Naive thymus-derived CD4-positive, alpha-beta T cell (primary cell): ENCODE data around the gene MANF. TPM values are rescaled to one million over a fixed set of nuclear protein-coding genes. Genes with fewer than 3 reads are reported as not detected.
"Not testable (repeated sequence)": the region's sequence is repeated elsewhere in the genome, so short reads cannot be mapped to it uniquely, and the experiment has no call there.

Experiments used
- ATAC-seq: fragments of 150-1000 bp; cut with Tn5 transposase; 2 replicates; pipeline ENCODE4 v1.10.0; 2021; ENCODE audit warnings: mild to moderate bottlenecking, moderate library complexity
- CTCF ChIA-PET: fragments of 350-600 bp; sonication (Branson Sonifier 250); formaldehyde crosslinking; loops from one replicate; lab custom pipeline; 2021; ENCODE audit warnings: antibody characterized with exemption; lab: Charles Lee
- POLR2A ChIA-PET: fragments of 350-600 bp; sonication (Branson Sonifier 250); formaldehyde crosslinking; loops from one replicate; lab custom pipeline; 2021; ENCODE audit warnings: antibody characterized with exemption, inconsistent platforms; lab: Charles Lee
- DNase-seq, 9 donors: peaks; one replicate each; pipeline versions ENCODE4 v3.0.0 to v3.0.0-alpha.2; 2020 to 2022; ENCODE audit warnings: mixed read lengths in 1 of 9
- H3K27ac ChIP-seq: one replicate; pipeline ENCODE4 v1.7.0; 2013; ENCODE audit warnings: mild to moderate bottlenecking, low read depth, low read length, moderate library complexity
- H3K27me3 ChIP-seq, 2 donors: one replicate each; pipeline ENCODE4 v1.7.0; 2013; ENCODE audit warnings: low read length in 2 of 2, mild to moderate bottlenecking in 2 of 2, moderate library complexity in 2 of 2; ENCODE audit not compliant: control insufficient read depth in 2 of 2, insufficient read depth in 2 of 2
- H3K36me3 ChIP-seq, 3 experiments: 1 replicate in 2 of 3; 2 replicates in 1 of 3; pipeline ENCODE4 v1.7.0; 2013; ENCODE audit warnings: low read length in 3 of 3, mild to moderate bottlenecking in 3 of 3, moderate library complexity in 1 of 3; ENCODE audit not compliant: insufficient read depth in 3 of 3, control insufficient read depth in 2 of 3
- H3K4me1 ChIP-seq, 2 donors: one replicate each; pipeline ENCODE4 v1.7.0; 2013; ENCODE audit warnings: low read length in 2 of 2, mild to moderate bottlenecking in 2 of 2, moderate library complexity in 1 of 2; ENCODE audit not compliant: control insufficient read depth in 2 of 2, insufficient read depth in 2 of 2
- H3K4me3 ChIP-seq: 2 replicates; pipeline ENCODE4 v1.7.0; 2013; ENCODE audit warnings: mild to moderate bottlenecking, low read length
- H3K9me3 ChIP-seq, 3 experiments: 1 replicate in 2 of 3; 2 replicates in 1 of 3; pipeline ENCODE4 v1.7.0; 2013; ENCODE audit warnings: low read length in 3 of 3; ENCODE audit not compliant: control insufficient read depth in 2 of 3
- H3K27ac Mint-ChIP-seq, 9 donors: one replicate each; pipeline ENCODE4 v1.8.0; 2020 to 2022; ENCODE audit warnings: mixed read lengths in 9 of 9, mild to moderate bottlenecking in 8 of 9, moderate library complexity in 5 of 9, inconsistent platforms in 2 of 9
- H3K27me3 Mint-ChIP-seq, 5 donors: one replicate each; pipeline ENCODE4 v1.8.0; 2021 to 2022; ENCODE audit warnings: mixed read lengths in 5 of 5, mild to moderate bottlenecking in 1 of 5
- H3K36me3 Mint-ChIP-seq, 5 donors: one replicate each; pipeline ENCODE4 v1.8.0; 2020 to 2022; ENCODE audit warnings: mixed read lengths in 5 of 5, mild to moderate bottlenecking in 3 of 5, inconsistent platforms in 1 of 5
- H3K4me1 Mint-ChIP-seq, 7 donors: one replicate each; pipeline ENCODE4 v1.8.0; 2020 to 2022; ENCODE audit warnings: mixed read lengths in 7 of 7, mild to moderate bottlenecking in 3 of 7, inconsistent platforms in 1 of 7
- H3K4me3 Mint-ChIP-seq, 10 donors: one replicate each; pipeline ENCODE4 v1.8.0; 2020 to 2022; ENCODE audit warnings: mild to moderate bottlenecking in 10 of 10, mixed read lengths in 10 of 10, moderate library complexity in 6 of 10, inconsistent platforms in 2 of 10
- H3K9me3 Mint-ChIP-seq, 11 donors: one replicate each; pipeline ENCODE4 v1.8.0; 2020 to 2022; ENCODE audit warnings: mixed read lengths in 11 of 11, mild to moderate bottlenecking in 4 of 11, inconsistent platforms in 1 of 11, moderate library complexity in 1 of 11
- intact Hi-C, 2 donors: fragments of 100-400 bp; cut with micrococcal nuclease; formaldehyde crosslinking; loops; one replicate each; pipeline ENCODE4 v1.15.1; 2023
- polyA plus RNA-seq, 2 donors: library from polyadenylated mRNA; unstranded; fragments of 300-500 nt; fragmentation: Illumina TruSeq; gene quantifications; one replicate each; pipeline ENCODE4 v1.2.3, GENCODE V29; 2021
- total RNA-seq, 6 experiments: library from RNA in 5 of 6; stranded (reverse) in 5 of 6; gene quantifications; 1 replicate in 5 of 6; 2 replicates in 1 of 6; pipeline ENCODE4 v1.2.3 and lab custom pipeline; 2021 to 2026

Gene MANF
- total and polyA plus RNA-seq, 7 experiments from 2014 or later, result 28.2 to 182 (median 48.4) TPM

DNA sequence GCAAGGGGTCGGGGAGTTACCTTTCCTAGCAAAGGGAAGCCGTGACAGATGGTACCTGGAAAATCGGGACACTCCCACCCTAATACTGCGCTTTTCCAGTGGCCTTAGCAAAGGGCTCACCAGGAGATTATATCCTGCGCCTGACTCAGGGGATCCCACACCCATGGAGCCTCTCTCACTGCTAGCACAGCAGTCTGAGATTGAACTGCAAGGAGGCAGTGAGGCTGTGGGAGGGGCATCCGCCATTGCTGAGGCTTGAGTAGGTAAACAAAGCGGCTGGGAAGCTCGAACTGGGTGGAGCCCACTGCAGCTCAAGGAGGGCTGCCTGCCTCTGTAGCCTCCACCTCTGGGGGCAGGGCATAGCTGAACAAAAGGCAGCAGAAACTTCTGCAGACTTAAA lies 16.8 kb upstream of the MANF start:
- H3K36me3 ChIP-seq, intact Hi-C loops, H3K27ac ChIP-seq, DNase-seq, H3K4me1 Mint-ChIP-seq, H3K27me3 ChIP-seq, H3K27ac Mint-ChIP-seq, ATAC-seq, H3K36me3 Mint-ChIP-seq, H3K4me3 Mint-ChIP-seq, H3K4me3 ChIP-seq, CTCF ChIA-PET, H3K9me3 ChIP-seq, H3K4me1 ChIP-seq: not testable (repeated sequence)
- Mint-ChIP-seq H3K9me3 (peaks cover 0 to 13% (median 0%) of the 10 kb centered on the region in 11 donors), H3K27me3 (peaks cover 0 to 16% (median 4%) of the 10 kb centered on the region in 5 donors)
- POLR2A ChIA-PET, result interaction anchor here (1.0 kb wide), 1 partner anchor 19 kb away, joined by 4 read pairs; no protein-coding TSS in a partner anchor

DNA sequence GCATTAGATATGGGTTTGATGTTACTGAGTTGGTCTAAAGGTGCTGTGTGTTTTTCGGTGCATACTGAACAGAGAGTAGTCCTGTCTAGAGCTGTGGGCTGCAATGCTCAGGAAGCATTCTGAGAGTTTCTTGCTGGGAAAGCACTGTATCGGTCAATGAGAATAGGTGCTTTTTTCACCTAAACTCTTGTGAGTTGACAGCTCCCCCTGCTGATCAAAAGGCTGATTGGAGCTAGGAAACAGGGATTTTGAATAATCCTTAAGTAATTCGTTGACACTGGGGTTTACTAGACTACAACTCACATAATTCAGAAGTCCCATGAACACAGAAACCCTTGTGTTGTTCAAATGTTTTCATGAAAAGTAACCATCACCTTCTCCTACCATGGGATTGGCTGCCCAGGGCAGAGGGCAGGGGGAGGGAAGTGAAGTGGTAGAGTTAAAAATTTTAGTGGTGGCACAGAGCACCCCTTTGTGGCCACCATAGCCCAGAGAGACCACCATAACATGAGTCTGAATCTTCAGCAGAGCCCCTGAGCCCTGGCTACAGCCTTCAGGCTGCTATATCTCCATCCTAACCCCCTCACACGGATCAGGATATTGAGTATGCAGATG lies 13.0 kb upstream of the MANF start:
- peaks cover 0 to 4% (median 3%) of the 10 kb centered on the region in 5 donors for H3K27me3 Mint-ChIP-seq

DNA sequence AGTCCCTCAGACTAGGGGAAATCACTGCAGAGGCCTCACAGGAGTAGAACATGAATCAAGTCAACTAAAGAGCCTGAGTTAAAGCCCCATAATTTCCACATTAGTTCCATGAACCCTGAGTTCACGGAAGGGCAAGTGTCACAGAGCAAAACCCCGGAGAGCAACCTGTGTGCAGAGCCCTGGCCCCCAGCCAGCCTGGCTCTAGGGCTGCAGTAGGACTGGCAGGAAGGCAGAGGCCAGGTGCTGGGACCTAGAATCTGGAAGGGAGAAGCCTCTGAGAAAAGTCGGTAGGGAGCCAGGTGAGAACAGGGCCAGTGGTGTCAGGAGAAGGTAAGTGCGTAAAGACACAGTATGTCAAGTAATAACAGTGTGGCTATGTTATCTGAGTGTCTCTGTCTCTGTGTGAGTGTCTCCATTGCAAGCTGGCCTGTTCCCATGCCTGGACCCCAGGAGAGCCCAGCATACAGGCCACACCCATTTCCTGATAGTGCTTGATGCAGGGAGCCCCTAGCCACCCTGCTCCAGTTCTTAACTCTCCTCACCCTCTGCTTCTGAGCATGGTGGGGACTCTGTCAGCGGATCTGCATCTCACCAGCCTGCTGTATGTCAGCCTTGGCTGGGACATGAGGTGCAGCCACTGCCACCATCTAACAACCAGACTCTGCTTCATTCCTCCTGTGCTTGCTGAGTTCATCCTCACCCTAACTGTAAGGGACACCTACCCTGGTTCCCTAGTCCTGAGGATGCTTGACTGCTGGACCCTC lies 11.3 kb upstream of the MANF start:
- H3K27me3 Mint-ChIP-seq, result peaks cover 0 to 4% (median 0%) of the 10 kb centered on the region in 5 donors
- intact Hi-C loops, result loop anchor here in 1 of 2 donors (2.0 kb wide), 1 partner anchor 699 kb away; the partner anchor contains the start of gene DOCK3
- no peak overlapping the region for H3K27ac ChIP-seq
- H3K36me3 ChIP-seq, result no peaks in the 10 kb centered on the region
- no peaks in the 10 kb centered on the region for H3K9me3 Mint-ChIP-seq
- peaks cover 0 to 3% of the 10 kb centered on the region in 2 donors for H3K4me1 ChIP-seq
- no peaks in the 10 kb centered on the region for H3K27me3 ChIP-seq
- no peak overlapping the region for H3K4me3 ChIP-seq
- H3K4me1 Mint-ChIP-seq, result peaks cover 3 to 22% (median 9%) of the 10 kb centered on the region in 7 donors
- no peaks in the 10 kb centered on the region for H3K9me3 ChIP-seq
- no peak for ATAC-seq
- CTCF ChIA-PET, result interaction anchor here (5.0 kb wide), 1 partner anchor 402 kb away, joined by 26 read pairs; no protein-coding TSS in a partner anchor
- DNase-seq, result no peak
- H3K4me3 Mint-ChIP-seq, result no peak overlapping the region
- POLR2A ChIA-PET, result no interaction called here
- H3K36me3 Mint-ChIP-seq, result no peaks in the 10 kb centered on the region
- H3K27ac Mint-ChIP-seq, result no peak overlapping the region

More for the DNA sequence above, 13.0 kb upstream of the MANF start:
- DNase-seq (peak in 8 of 9 donors; percentile 22 to 66 (median 49)), ATAC-seq (peak; percentile 50)
- Mint-ChIP-seq H3K4me1 (peaks cover 0 to 7% (median 5%) of the 10 kb centered on the region in 7 donors), H3K4me3 (no peak overlapping the region), H3K36me3 (peaks cover 0 to 3% (median 0%) of the 10 kb centered on the region in 5 donors), H3K27ac (no peak overlapping the region), H3K9me3 (peaks cover 0 to 7% (median 0%) of the 10 kb centered on the region in 11 donors)
- intact Hi-C loops, result loop anchor here (1.0 to 2.0 kb wide), 9 partner anchors 103 to 803 kb away; partner anchors contain the start of genes DOCK3 (in 1 of the 2) and HEMK1 (in 1 of the 2)
- H3K4me3 ChIP-seq, result no peak overlapping the region
- ChIA-PET CTCF (interaction anchor here (0.8 to 5.0 kb wide), 5 partner anchors 102 to 758 kb away, joined by 3 to 26 read pairs (median 5); partner anchors contain the start of gene MAPKAPK3), POLR2A (interaction anchor here (1.8 kb wide), 1 partner anchor 756 kb away, joined by 10 read pairs; no protein-coding TSS in a partner anchor)
- no peak overlapping the region for H3K27ac ChIP-seq
- no peaks in the 10 kb centered on the region for H3K27me3 ChIP-seq
- no peaks in the 10 kb centered on the region for H3K4me1 ChIP-seq
- H3K36me3 ChIP-seq, result no peaks in the 10 kb centered on the region
- H3K9me3 ChIP-seq, result no peaks in the 10 kb centered on the region

DNA sequence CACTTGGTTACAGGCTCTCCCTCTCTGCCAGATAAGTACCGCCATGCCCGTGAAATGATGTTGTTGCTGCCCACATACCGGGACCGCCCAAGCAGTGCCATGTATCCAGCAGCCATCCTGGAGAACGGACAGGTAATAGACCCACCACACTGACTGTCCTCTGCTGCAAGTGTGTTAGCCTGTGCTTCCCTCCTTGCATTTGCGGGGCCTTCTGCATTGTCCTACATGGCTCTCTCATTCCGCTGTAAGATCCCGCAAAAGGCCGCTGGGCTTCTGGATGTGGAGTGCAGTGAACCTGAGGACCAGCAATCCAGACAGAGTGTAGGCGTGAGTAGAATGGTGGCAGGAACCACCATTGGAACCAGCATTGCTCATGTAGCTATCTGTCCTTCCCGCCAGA lies 10.6 kb upstream of the MANF start:
- intact Hi-C loops, result no loop called here
- no peak overlapping the region for H3K27ac Mint-ChIP-seq
- H3K36me3 ChIP-seq, result no peaks in the 10 kb centered on the region
- no peaks in the 10 kb centered on the region for H3K27me3 ChIP-seq
- no peak for DNase-seq
- no peaks in the 10 kb centered on the region for H3K9me3 ChIP-seq
- no peaks in the 10 kb centered on the region for H3K36me3 Mint-ChIP-seq
- H3K4me1 Mint-ChIP-seq, result peaks cover 9 to 28% (median 15%) of the 10 kb centered on the region in 7 donors
- H3K4me1 ChIP-seq, result peaks cover 0 to 9% of the 10 kb centered on the region in 2 donors
- no peak overlapping the region for H3K4me3 Mint-ChIP-seq
- no peak for ATAC-seq
- ChIA-PET CTCF (no interaction called here), POLR2A (no interaction called here)
- no peak overlapping the region for H3K27ac ChIP-seq
- no peak overlapping the region for H3K4me3 ChIP-seq
- H3K9me3 Mint-ChIP-seq, result no peaks in the 10 kb centered on the region
- peaks cover 0 to 2% (median 0%) of the 10 kb centered on the region in 5 donors for H3K27me3 Mint-ChIP-seq

DNA sequence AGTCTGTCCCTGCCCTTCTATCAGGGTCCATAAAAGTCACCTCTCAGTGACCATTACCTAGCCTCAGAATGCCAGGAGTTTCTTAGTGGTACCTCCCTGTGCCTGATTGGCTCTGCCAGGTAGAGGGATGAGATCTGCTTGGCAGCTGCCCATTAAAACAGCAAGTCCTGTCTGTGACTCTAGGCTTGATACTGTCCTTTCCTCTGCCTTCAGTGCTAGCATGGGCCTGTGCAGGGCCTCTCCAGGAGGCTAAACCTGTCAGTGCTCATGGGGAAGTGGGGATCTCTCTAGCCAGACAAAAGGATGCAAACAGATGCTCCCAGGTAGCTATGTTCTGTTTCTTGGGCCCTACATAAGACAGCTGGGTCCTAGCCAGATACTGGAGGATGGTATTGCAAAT lies 10.0 kb upstream of the MANF start:
- H3K4me3 Mint-ChIP-seq, result no peak overlapping the region
- no peaks in the 10 kb centered on the region for H3K27me3 ChIP-seq
- CTCF ChIA-PET, result no interaction called here
- H3K4me3 ChIP-seq, result no peak overlapping the region
- POLR2A ChIA-PET, result no interaction called here
- ATAC-seq, result no peak
- no peaks in the 10 kb centered on the region for H3K9me3 Mint-ChIP-seq
- H3K4me1 Mint-ChIP-seq, result peaks cover 9 to 30% (median 18%) of the 10 kb centered on the region in 7 donors
- peaks cover 0 to under 1% (median 0%) of the 10 kb centered on the region in 5 donors for H3K27me3 Mint-ChIP-seq
- H3K9me3 ChIP-seq, result no peaks in the 10 kb centered on the region
- DNase-seq, result no peak
- H3K27ac ChIP-seq, result no peak overlapping the region
- no peaks in the 10 kb centered on the region for H3K36me3 ChIP-seq
- H3K27ac Mint-ChIP-seq, result no peak overlapping the region
- H3K4me1 ChIP-seq, result peaks cover 0 to 13% of the 10 kb centered on the region in 2 donors
- H3K36me3 Mint-ChIP-seq, result no peaks in the 10 kb centered on the region
- intact Hi-C loops, result no loop called here

DNA sequence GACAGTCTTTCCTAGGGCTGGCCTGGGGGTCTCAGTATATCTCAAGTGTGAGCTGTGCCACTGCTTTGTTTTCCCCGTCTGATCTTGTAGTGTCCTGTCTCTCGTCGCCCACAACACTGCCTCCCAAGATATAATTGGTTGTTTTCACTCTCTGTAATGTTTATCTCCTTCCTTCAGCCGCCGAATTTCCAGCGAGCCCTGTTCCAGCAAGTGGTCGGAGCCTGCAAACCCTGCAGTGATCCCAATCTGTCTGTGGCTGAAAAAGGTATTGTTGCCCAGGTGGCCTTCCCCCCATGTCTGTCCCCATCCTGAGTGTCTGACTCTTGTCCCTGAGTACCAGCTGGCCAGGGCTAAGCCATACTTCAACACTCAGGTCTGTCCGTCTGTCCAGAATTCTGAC lies 9.5 kb upstream of the MANF start:
- Histone ChIP-seq H3K4me1 (peaks cover 0 to 13% of the 10 kb centered on the region in 2 donors), H3K27ac (no peak overlapping the region), H3K4me3 (no peak overlapping the region), H3K36me3 (no peaks in the 10 kb centered on the region), H3K27me3 (no peaks in the 10 kb centered on the region), H3K9me3 (no peaks in the 10 kb centered on the region)
- ChIA-PET POLR2A (no interaction called here), CTCF (no interaction called here)
- H3K4me1 Mint-ChIP-seq, result peaks cover 9 to 30% (median 18%) of the 10 kb centered on the region in 7 donors
- H3K27me3 Mint-ChIP-seq, result no peaks in the 10 kb centered on the region
- H3K27ac Mint-ChIP-seq, result no peak overlapping the region
- no peak for DNase-seq
- no peaks in the 10 kb centered on the region for H3K9me3 Mint-ChIP-seq
- H3K36me3 Mint-ChIP-seq, result no peaks in the 10 kb centered on the region
- H3K4me3 Mint-ChIP-seq, result no peak overlapping the region
- ATAC-seq, result no peak
- intact Hi-C loops, result no loop called here
